Measurements from ENCODE around the gene ENPEP. TPM values are rescaled to one million over a fixed set of nuclear protein-coding genes. Genes with fewer than 3 reads are reported as not detected.

ENPEP gene
- total RNA-seq, 1 donor from 2014 or later, result 4.6 TPM

DNA sequence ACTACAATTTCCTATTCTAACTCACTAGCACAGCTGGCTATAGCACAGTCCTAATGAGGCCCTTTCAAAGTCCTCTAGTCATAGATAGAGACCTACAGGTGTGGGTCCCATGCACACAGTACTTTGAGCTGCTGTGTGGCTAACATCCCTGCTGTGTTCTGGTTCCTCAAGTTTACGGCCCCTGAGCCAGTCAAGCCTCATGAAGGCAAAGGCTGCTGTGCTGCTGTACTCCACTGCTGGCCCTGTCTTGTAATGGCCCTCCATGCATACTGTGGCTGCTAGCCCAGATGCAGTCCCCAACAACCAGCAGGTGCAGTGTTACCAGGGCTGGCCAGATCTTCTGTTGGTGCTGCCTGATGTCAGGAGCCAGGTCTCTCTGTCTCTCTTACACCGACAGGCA, 23.4 kb upstream of the ENPEP start:
- Histone ChIP-seq H3K4me3 (ENCODE audit: low read depth, low read length) (no peak overlapping the region), H3K27me3 (ENCODE audit: control insufficient read depth, insufficient read depth, low read length) (no peaks in the 10 kb centered on the region), H3K36me3 (ENCODE audit: control insufficient read depth, insufficient read depth, low read length) (no peaks in the 10 kb centered on the region)
- DNase-seq (ENCODE audit: low read depth), result no peak
- TF ChIP-seq, protein P1, sequence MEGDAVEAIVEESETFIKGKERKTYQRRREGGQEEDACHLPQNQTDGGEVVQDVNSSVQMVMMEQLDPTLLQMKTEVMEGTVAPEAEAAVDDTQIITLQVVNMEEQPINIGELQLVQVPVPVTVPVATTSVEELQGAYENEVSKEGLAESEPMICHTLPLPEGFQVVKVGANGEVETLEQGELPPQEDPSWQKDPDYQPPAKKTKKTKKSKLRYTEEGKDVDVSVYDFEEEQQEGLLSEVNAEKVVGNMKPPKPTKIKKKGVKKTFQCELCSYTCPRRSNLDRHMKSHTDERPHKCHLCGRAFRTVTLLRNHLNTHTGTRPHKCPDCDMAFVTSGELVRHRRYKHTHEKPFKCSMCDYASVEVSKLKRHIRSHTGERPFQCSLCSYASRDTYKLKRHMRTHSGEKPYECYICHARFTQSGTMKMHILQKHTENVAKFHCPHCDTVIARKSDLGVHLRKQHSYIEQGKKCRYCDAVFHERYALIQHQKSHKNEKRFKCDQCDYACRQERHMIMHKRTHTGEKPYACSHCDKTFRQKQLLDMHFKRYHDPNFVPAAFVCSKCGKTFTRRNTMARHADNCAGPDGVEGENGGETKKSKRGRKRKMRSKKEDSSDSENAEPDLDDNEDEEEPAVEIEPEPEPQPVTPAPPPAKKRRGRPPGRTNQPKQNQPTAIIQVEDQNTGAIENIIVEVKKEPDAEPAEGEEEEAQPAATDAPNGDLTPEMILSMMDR (IDR thresholded peaks at IDR 0.05; ENCODE audit: insufficient read depth, low read length, poor library complexity, severe bottlenecking), result no peak

DNA sequence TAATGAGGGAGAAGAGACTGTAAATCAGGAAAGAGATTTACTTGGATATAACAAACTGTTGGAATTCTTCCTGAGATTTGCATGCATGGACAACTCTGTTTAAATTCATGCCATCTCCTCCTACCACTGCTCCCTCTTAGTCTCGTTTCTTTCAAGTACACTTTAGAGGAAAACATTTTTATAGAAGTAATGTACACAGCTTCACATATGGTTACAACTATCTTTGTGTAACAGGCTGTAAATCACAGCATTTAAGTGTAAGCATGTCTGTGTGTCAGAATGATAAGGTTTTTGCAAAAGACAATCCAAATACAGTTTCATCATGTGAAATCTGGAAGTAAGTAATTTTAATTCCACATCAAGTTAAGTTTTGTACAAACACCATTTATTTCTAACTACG, 21.5 kb upstream of the ENPEP start:
- no peak for DNase-seq (ENCODE audit: low read depth)
- H3K27me3 ChIP-seq (ENCODE audit: control insufficient read depth, insufficient read depth, low read length), result no peaks in the 10 kb centered on the region
- H3K36me3 ChIP-seq (ENCODE audit: control insufficient read depth, insufficient read depth, low read length), result no peaks in the 10 kb centered on the region
- no peak overlapping the region for H3K4me3 ChIP-seq (ENCODE audit: low read depth, low read length)
- TF ChIP-seq, protein P1 (IDR thresholded peaks at IDR 0.05; ENCODE audit: insufficient read depth, low read length, poor library complexity, severe bottlenecking), result no peak

DNA sequence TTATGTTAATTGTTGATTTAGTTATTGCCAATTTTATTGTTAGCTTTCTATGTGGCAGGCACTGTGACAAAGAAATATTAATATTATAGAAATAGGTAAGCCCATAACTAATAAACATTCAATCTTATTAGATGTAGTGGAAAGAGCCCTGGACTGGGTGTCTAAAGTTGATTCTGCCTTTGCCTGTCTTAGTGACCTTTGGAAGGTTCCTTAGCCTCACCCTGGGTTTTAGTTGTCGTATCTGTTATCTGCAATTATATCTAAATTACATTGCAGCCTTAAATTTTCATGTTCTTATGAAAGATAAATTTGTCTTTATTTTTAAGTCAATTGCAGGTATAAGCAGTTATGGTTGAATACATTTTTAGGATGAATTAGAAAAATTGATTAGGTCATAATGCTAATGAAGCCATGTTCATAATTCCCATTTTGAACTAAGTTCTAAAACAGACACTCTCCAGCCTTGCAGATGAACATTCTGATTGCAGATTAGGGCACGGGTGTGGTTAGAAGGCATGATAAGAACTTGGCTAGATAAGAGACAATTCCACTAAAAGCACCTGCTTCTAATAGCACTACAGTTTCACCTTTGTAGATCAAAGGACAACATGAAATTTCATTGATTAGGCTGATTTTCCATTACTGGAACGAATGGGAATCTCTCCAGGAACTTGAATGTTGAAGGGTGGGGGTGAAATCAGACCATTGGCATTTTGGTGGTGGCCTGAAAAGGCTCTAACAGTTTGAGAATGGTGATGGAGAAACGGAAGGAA, 17.3 kb upstream of the ENPEP start:
- Histone ChIP-seq H3K4me3 (ENCODE audit: low read depth, low read length) (no peak overlapping the region), H3K27me3 (ENCODE audit: control insufficient read depth, insufficient read depth, low read length) (no peaks in the 10 kb centered on the region), H3K36me3 (ENCODE audit: control insufficient read depth, insufficient read depth, low read length) (no peaks in the 10 kb centered on the region)
- TF ChIP-seq, protein P1 (IDR thresholded peaks at IDR 0.05; ENCODE audit: insufficient read depth, low read length, poor library complexity, severe bottlenecking), result no peak
- no peak for DNase-seq (ENCODE audit: low read depth)

DNA sequence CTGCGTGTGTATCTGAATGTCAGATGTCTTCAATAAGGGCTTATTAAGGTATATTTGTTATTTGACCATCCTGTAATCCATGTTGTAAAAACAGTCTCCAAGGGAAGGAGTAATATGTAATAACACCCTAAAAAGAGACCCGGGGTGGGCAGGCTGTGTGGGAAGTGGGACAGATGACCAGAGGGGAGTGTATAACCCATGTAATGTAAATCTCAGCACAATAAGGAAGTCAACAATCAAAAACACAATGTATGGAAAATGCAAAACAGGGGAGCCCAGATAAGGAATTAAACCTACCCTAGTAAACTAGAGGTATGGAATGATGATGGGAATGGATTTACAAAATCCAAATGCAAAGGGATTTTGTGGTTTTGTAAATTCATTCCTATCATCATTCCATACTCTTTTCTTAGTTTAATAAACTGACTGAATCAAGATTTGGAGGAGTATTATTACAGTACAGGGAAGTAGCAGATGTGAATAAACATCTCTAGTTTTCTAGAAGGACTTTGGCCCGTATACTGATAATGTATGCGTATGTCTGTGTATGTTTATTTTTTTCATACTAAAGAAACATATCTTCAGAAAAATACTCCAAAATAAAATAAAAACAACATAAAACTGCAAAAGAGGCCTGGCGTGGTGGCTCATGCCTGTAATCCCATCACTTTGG, 15.7 kb upstream of the ENPEP start:
- no peaks in the 10 kb centered on the region for H3K27me3 ChIP-seq (ENCODE audit: control insufficient read depth, insufficient read depth, low read length)
- TF ChIP-seq, protein P1 (IDR thresholded peaks at IDR 0.05; ENCODE audit: insufficient read depth, low read length, poor library complexity, severe bottlenecking), result no peak
- no peak for DNase-seq (ENCODE audit: low read depth)

DNA sequence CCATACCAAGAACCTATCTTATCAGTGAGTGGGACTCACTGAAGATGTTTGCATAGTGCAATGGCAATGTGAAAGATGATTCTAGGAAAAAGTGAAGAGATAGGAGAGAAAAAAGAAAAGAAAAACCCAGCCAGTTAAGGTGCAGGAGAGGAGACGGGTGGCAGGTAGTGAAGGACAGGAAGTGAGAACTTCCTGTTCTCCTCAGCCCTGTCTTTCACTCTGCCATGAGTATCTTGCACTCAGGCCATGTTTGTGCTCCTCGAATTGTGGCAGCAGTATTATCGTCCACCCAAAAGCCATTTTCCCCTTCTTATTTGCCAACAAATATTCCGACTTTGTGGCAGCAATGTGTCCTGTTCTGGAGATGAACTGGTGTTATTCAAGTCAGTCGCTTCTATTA, 8.6 kb upstream of the ENPEP start:
- TF ChIP-seq, protein P1 (IDR thresholded peaks at IDR 0.05; ENCODE audit: insufficient read depth, low read length, poor library complexity, severe bottlenecking), result no peak
- no peaks in the 10 kb centered on the region for H3K27me3 ChIP-seq (ENCODE audit: control insufficient read depth, insufficient read depth, low read length)
- no peak for DNase-seq (ENCODE audit: low read depth)
- H3K4me3 ChIP-seq (ENCODE audit: low read depth, low read length), result no peak overlapping the region
- H3K36me3 ChIP-seq (ENCODE audit: control insufficient read depth, insufficient read depth, low read length), result no peaks in the 10 kb centered on the region

More for the DNA sequence above, 15.7 kb upstream of the ENPEP start:
- no peaks in the 10 kb centered on the region for H3K36me3 ChIP-seq (ENCODE audit: control insufficient read depth, insufficient read depth, low read length)
- H3K4me3 ChIP-seq (ENCODE audit: low read depth, low read length), result no peak overlapping the region
